SK-N-SH (cell line): Measurements from ENCODE around the gene DCLRE1B.
A peak's percentile ranks its signal among the peaks of the same experiment; 100 is the strongest.

Experiments
- CTCF ChIP-seq: fragments of 200-600 bp; sonication (generic); IDR thresholded peaks from 2 replicates; pipeline ENCODE4 v1.6.1; 2017; ENCODE audit warnings: antibody characterized with exemption, mild to moderate bottlenecking, moderate library complexity
- EP300 ChIP-seq, 2 experiments: IDR thresholded peaks; 2 replicates each; pipeline versions ENCODE4 v1.4.0 to v1.6.1; 2012; ENCODE audit warnings: borderline replicate concordance in 1 of 2, low read depth in 1 of 2, low read length in 1 of 2
- GABPA ChIP-seq: IDR thresholded peaks from 2 replicates; pipeline ENCODE4 v1.4.0; 2012; ENCODE audit warnings: low read depth, mild to moderate bottlenecking
- POLR2AphosphoS5 ChIP-seq: IDR thresholded peaks from 2 replicates; pipeline ENCODE4 v1.6.1; 2012; ENCODE audit warnings: low read depth, low read length
- SMC3 ChIP-seq: IDR thresholded peaks from 2 replicates; pipeline ENCODE4 v1.6.1; 2012; ENCODE audit warnings: low read depth, low read length, improper control_type of control experiment
- TAF1 ChIP-seq: IDR thresholded peaks from 2 replicates; pipeline ENCODE4 v1.6.1; 2012; ENCODE audit warnings: low read depth, mild to moderate bottlenecking, low read length, moderate library complexity, borderline replicate concordance
- TF ChIP-seq, protein P1 (sequence below): IDR thresholded peaks from 2 replicates; pipeline ENCODE4 v1.4.0; 2012; ENCODE audit warnings: low read depth, borderline replicate concordance
- TF ChIP-seq, protein P2 (sequence below): IDR thresholded peaks from 2 replicates; pipeline ENCODE4 v1.6.1; 2012; ENCODE audit warnings: mild to moderate bottlenecking, low read depth, low read length, moderate library complexity
- TF ChIP-seq, protein P3 (sequence below): IDR thresholded peaks from 2 replicates; pipeline ENCODE4 v1.4.0; 2012; ENCODE audit warnings: low read depth

- TF ChIP-seq, protein P1, sequence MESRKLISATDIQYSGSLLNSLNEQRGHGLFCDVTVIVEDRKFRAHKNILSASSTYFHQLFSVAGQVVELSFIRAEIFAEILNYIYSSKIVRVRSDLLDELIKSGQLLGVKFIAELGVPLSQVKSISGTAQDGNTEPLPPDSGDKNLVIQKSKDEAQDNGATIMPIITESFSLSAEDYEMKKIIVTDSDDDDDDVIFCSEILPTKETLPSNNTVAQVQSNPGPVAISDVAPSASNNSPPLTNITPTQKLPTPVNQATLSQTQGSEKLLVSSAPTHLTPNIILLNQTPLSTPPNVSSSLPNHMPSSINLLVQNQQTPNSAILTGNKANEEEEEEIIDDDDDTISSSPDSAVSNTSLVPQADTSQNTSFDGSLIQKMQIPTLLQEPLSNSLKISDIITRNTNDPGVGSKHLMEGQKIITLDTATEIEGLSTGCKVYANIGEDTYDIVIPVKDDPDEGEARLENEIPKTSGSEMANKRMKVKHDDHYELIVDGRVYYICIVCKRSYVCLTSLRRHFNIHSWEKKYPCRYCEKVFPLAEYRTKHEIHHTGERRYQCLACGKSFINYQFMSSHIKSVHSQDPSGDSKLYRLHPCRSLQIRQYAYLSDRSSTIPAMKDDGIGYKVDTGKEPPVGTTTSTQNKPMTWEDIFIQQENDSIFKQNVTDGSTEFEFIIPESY, result no peak
- TF ChIP-seq CTCF (peak; percentile 60), GABPA (no peak), TAF1 (no peak), EP300 (IDR thresholded peaks at IDR 0.05; ENCODE audit: borderline replicate concordance in 1 of 2, low read depth in 1 of 2, low read length in 1 of 2) (no peak), POLR2AphosphoS5 (no peak), SMC3 (no peak)
- TF ChIP-seq, protein P2, sequence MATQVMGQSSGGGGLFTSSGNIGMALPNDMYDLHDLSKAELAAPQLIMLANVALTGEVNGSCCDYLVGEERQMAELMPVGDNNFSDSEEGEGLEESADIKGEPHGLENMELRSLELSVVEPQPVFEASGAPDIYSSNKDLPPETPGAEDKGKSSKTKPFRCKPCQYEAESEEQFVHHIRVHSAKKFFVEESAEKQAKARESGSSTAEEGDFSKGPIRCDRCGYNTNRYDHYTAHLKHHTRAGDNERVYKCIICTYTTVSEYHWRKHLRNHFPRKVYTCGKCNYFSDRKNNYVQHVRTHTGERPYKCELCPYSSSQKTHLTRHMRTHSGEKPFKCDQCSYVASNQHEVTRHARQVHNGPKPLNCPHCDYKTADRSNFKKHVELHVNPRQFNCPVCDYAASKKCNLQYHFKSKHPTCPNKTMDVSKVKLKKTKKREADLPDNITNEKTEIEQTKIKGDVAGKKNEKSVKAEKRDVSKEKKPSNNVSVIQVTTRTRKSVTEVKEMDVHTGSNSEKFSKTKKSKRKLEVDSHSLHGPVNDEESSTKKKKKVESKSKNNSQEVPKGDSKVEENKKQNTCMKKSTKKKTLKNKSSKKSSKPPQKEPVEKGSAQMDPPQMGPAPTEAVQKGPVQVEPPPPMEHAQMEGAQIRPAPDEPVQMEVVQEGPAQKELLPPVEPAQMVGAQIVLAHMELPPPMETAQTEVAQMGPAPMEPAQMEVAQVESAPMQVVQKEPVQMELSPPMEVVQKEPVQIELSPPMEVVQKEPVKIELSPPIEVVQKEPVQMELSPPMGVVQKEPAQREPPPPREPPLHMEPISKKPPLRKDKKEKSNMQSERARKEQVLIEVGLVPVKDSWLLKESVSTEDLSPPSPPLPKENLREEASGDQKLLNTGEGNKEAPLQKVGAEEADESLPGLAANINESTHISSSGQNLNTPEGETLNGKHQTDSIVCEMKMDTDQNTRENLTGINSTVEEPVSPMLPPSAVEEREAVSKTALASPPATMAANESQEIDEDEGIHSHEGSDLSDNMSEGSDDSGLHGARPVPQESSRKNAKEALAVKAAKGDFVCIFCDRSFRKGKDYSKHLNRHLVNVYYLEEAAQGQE, result no peak
- TF ChIP-seq, protein P3, sequence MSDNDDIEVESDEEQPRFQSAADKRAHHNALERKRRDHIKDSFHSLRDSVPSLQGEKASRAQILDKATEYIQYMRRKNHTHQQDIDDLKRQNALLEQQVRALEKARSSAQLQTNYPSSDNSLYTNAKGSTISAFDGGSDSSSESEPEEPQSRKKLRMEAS, result no peak
Measured at GRCh38 chr1:113949007-113949406, 43.9 kb downstream of the DCLRE1B start.
